Measurements from ENCODE around the gene LRP4.

- TF ChIP-seq CTCF (conservative IDR thresholded peaks at IDR 0.05; ENCODE audit: low read depth, low read length) (no peak), CEBPB (IDR thresholded peaks at IDR 0.05; ENCODE audit: low read depth, low read length) (peak; percentile 53), RFX5 (IDR thresholded peaks at IDR 0.05; ENCODE audit: low read depth, low read length) (no peak)
Observed at GRCh38 chr11:46901156-46901555, 17.2 kb downstream of the LRP4 start.
